SU-DHL-6 (cell line): ENCODE results near the gene CCSAP.

Source experiments
- H2AFZ ChIP-seq: fragments of 200-600 bp; sonication (generic); 2 replicates; pipeline ENCODE4 v1.6.1; 2014; ENCODE audit warnings: low read depth, mild to moderate bottlenecking, moderate library complexity, mixed read lengths, antibody characterized with exemption, low read length; ENCODE audit not compliant: severe bottlenecking
- H3F3A ChIP-seq: fragments of 200-600 bp; shearing (Covaris generic); 2 replicates; pipeline ENCODE4 v1.6.0; 2016; ENCODE audit warnings: antibody characterized with exemption, mild to moderate bottlenecking; ENCODE audit not compliant: insufficient read depth
- H3K27ac ChIP-seq: fragments of 200-600 bp; sonication (generic); 2 replicates; pipeline ENCODE4 v1.5.1; 2016; ENCODE audit warnings: low read depth, mild to moderate bottlenecking, low read length, moderate library complexity, mixed read lengths
- H3K27me3 ChIP-seq: fragments of 200-600 bp; sonication (generic), shearing (Covaris generic); 2 replicates; pipeline ENCODE4 v1.6.0; 2014; ENCODE audit warnings: mild to moderate bottlenecking, low read length
- H3K36me3 ChIP-seq: fragments of 200-600 bp; sonication (generic); 2 replicates; pipeline ENCODE4 v1.6.1; 2014; ENCODE audit warnings: mild to moderate bottlenecking, low read length, mixed read lengths
- H3K4me2 ChIP-seq: fragments of 300-600, 200-600 bp; shearing (Covaris generic), sonication (generic); 2 replicates; pipeline ENCODE4 v1.6.0; 2014; ENCODE audit warnings: low read length, low read depth, mild to moderate bottlenecking; ENCODE audit not compliant: poor library complexity, severe bottlenecking
- H3K4me3 ChIP-seq: fragments of 200-600 bp; sonication (generic); 2 replicates; pipeline ENCODE4 v1.5.1; 2014; ENCODE audit warnings: antibody characterized with exemption, low read length, mild to moderate bottlenecking, mixed read lengths; ENCODE audit not compliant: insufficient read depth, poor library complexity, severe bottlenecking
- H3K79me2 ChIP-seq: fragments of 200-600 bp; sonication (generic); 2 replicates; pipeline ENCODE4 v1.6.1; 2014; ENCODE audit warnings: mild to moderate bottlenecking, low read length, moderate library complexity; ENCODE audit not compliant: insufficient read depth
- H3K9ac ChIP-seq: fragments of 200-600 bp; sonication (generic); 2 replicates; pipeline ENCODE4 v1.7.0; 2014; ENCODE audit warnings: mild to moderate bottlenecking, low read length
- H3K9me2 ChIP-seq: fragments of 200-600 bp; sonication (generic); replicated peaks from 2 replicates; pipeline ENCODE4 v1.6.1; 2014; ENCODE audit warnings: low read length; ENCODE audit not compliant: insufficient read depth
- H3K9me3 ChIP-seq: fragments of 200-600 bp; sonication (generic); 2 replicates; pipeline ENCODE4 v1.6.1; 2014; ENCODE audit warnings: low read length, mixed read lengths; ENCODE audit not compliant: insufficient read depth
- H4K20me1 ChIP-seq: fragments of 200-600 bp; sonication (generic); 2 replicates; pipeline ENCODE4 v1.6.1; 2014; ENCODE audit warnings: low read depth, mild to moderate bottlenecking, antibody characterized with exemption, low read length, moderate library complexity, mixed read lengths
- CTCF ChIP-seq: fragments of 200-600 bp; sonication (generic); IDR thresholded peaks from one replicate; pipeline ENCODE4 v1.5.1; 2017; ENCODE audit warnings: antibody characterized with exemption, mild to moderate bottlenecking, low read length, moderate library complexity; ENCODE audit not compliant: insufficient read depth, poor library complexity, severe bottlenecking
- EZH2phosphoT487 ChIP-seq: fragments of 200-600 bp; sonication (generic), shearing (Covaris generic); conservative IDR thresholded peaks from 2 replicates; pipeline ENCODE4 v1.6.1; 2018; ENCODE audit warnings: mild to moderate bottlenecking, antibody characterized with exemption, low read length, moderate library complexity, mixed read lengths

Gene CCSAP

DNA sequence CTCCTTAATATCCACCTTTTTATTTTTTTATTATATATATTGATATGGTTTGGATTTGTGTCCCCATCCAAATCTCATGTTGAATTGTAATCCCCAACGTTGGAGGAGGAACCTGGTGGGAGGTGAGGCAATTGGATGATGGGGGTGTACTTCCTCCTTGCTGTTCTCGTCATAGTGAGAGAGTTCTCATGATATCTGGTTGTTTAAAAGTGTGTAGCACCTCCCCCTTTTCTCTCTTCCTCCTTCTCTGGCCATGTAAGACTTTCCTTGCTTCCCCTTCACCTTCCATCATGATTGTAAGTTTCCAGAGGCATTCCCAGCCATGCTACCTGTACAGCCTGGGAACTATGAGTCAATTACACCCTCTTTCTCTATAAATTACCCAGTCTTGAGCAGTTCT, 22.7 kb upstream of the CCSAP start:
- Histone ChIP-seq H2AFZ (no peak overlapping the region), H3K27me3 (no peaks in the 10 kb centered on the region), H3K9ac (no peak overlapping the region), H3K9me2 (no peaks in the 10 kb centered on the region), H3K36me3 (no peaks in the 10 kb centered on the region), H3K79me2 (no peaks in the 10 kb centered on the region), H3K27ac (no peak overlapping the region), H3K9me3 (no peaks in the 10 kb centered on the region; the same call in 1 of the 2 replicates), H4K20me1 (no peaks in the 10 kb centered on the region), H3K4me3 (no peak overlapping the region), H3K4me2 (no peak overlapping the region), H3F3A (no peaks in the 10 kb centered on the region)
- no peak for TF ChIP-seq EZH2phosphoT487
- TF ChIP-seq CTCF = no peak

GRCh38 chr1:229364207-229365065, 21.6 kb upstream of the CCSAP start:
- no peak for TF ChIP-seq EZH2phosphoT487
- no peak for TF ChIP-seq CTCF
- H3K27me3 ChIP-seq = no peaks in the 10 kb centered on the region
- no peak overlapping the region for H3K4me2 ChIP-seq
- H3K9me2 ChIP-seq = no peaks in the 10 kb centered on the region
- no peak overlapping the region for H3K4me3 ChIP-seq
- no peaks in the 10 kb centered on the region for H3F3A ChIP-seq
- H4K20me1 ChIP-seq = no peaks in the 10 kb centered on the region
- no peak overlapping the region for H3K27ac ChIP-seq
- no peaks in the 10 kb centered on the region for H3K79me2 ChIP-seq
- no peaks in the 10 kb centered on the region; the same call in 1 of the 2 replicates for H3K9me3 ChIP-seq
- H3K9ac ChIP-seq = no peak overlapping the region
- no peak overlapping the region for H2AFZ ChIP-seq
- H3K36me3 ChIP-seq = no peaks in the 10 kb centered on the region

GRCh38 chr1:229363723-229364122, 20.9 kb upstream of the CCSAP start:
- no peaks in the 10 kb centered on the region for H4K20me1 ChIP-seq
- no peaks in the 10 kb centered on the region for H3K36me3 ChIP-seq
- H3K27me3 ChIP-seq = no peaks in the 10 kb centered on the region
- no peak overlapping the region for H3K27ac ChIP-seq
- H3K4me3 ChIP-seq = no peak overlapping the region
- no peak for TF ChIP-seq CTCF
- TF ChIP-seq EZH2phosphoT487 = no peak
- H3K9ac ChIP-seq = no peak overlapping the region
- H3K9me2 ChIP-seq = no peaks in the 10 kb centered on the region
- H3K79me2 ChIP-seq = no peaks in the 10 kb centered on the region
- no peak overlapping the region for H2AFZ ChIP-seq
- H3K9me3 ChIP-seq = no peaks in the 10 kb centered on the region; the same call in 1 of the 2 replicates
- H3F3A ChIP-seq = no peaks in the 10 kb centered on the region
- H3K4me2 ChIP-seq = no peak overlapping the region
